H1 (cell line): Measurements from ENCODE around the gene SOST. TPM values are rescaled to one million over a fixed set of nuclear protein-coding genes. Genes with fewer than 3 reads are reported as not detected.

Experiments used
- CTCF ChIA-PET: fragments of 300-600 bp; sonication (Branson Sonifier 250); formaldehyde crosslinking; loops from one replicate; lab custom pipeline; 2021; ENCODE audit not compliant: partially characterized antibody; lab: Charles Lee
- POLR2A ChIA-PET: fragments of 300-600 bp; sonication (Branson Sonifier 250); formaldehyde crosslinking; loops from one replicate; lab custom pipeline; 2021; ENCODE audit warnings: inconsistent platforms; ENCODE audit not compliant: partially characterized antibody; lab: Charles Lee
- DNase-seq, 2 experiments: peaks; one replicate each; pipeline versions ENCODE4 v3.0.0 to v3.0.0-alpha.2; 2010 to 2022; ENCODE audit warnings: low spot score in 2 of 2, low read depth in 1 of 2, mixed read lengths in 1 of 2
- FAIRE-seq: peaks from 2 replicates; lab custom pipeline; 2011; peaks lifted over from hg19 to GRCh38; lab: Jason Lieb, UNC
- H2AFZ ChIP-seq: 2 replicates; pipeline ENCODE4 v1.8.1; 2012; ENCODE audit warnings: low read length, inconsistent platforms
- H2AK5ac ChIP-seq: 2 replicates; pipeline ENCODE4 v1.6.1; 2013; ENCODE audit warnings: low read depth, low read length
- H2BK120ac ChIP-seq: replicated peaks from 2 replicates; pipeline ENCODE3; 2013; ENCODE audit warnings: low read depth, low read length, inconsistent platforms
- H2BK12ac ChIP-seq: 2 replicates; pipeline ENCODE4 v1.6.1; 2013; ENCODE audit warnings: low read depth, low read length
- H2BK15ac ChIP-seq: 2 replicates; pipeline ENCODE4 v1.6.1; 2013; ENCODE audit warnings: low read length
- H2BK20ac ChIP-seq: 2 replicates; pipeline ENCODE4 v1.6.1; 2013; ENCODE audit warnings: low read length
- H2BK5ac ChIP-seq: 2 replicates; pipeline ENCODE4 v1.6.1; 2013; ENCODE audit warnings: low read depth, low read length
- H3K14ac ChIP-seq: 2 replicates; pipeline ENCODE4 v1.6.1; 2013; ENCODE audit warnings: inconsistent platforms; ENCODE audit not compliant: insufficient read length
- H3K18ac ChIP-seq: 2 replicates; pipeline ENCODE4 v1.6.1; 2013; ENCODE audit warnings: low read length; ENCODE audit errors: extremely low read depth
- H3K23ac ChIP-seq: 2 replicates; pipeline ENCODE4 v1.6.1; 2013; ENCODE audit warnings: inconsistent platforms; ENCODE audit not compliant: insufficient read length
- H3K23me2 ChIP-seq: 2 replicates; pipeline ENCODE4 v1.6.1; 2013; ENCODE audit warnings: low read depth, low read length
- H3K27ac ChIP-seq: 2 replicates; pipeline ENCODE4 v1.6.1; 2011; ENCODE audit warnings: low read depth, low read length, inconsistent platforms
- H3K27me3 ChIP-seq, 4 experiments: replicated peaks in 1 of 4; 1 replicate in 1 of 4; 2 replicates in 3 of 4; pipeline versions ENCODE4 v1.6.1 to v1.8.1; 2011 to 2013; ENCODE audit warnings: low read length in 3 of 4, mild to moderate bottlenecking in 3 of 4, inconsistent platforms in 2 of 4, mixed read lengths in 2 of 4, moderate library complexity in 1 of 4; ENCODE audit not compliant: control insufficient read depth in 3 of 4, insufficient read depth in 3 of 4; ENCODE audit errors: extremely low read depth in 1 of 4
- H3K36me3 ChIP-seq, 4 experiments: 2 replicates each; pipeline versions ENCODE4 v1.6.1 to v1.8.1; 2011 to 2013; ENCODE audit warnings: mild to moderate bottlenecking in 4 of 4, low read length in 3 of 4, moderate library complexity in 2 of 4, control low read depth in 1 of 4, inconsistent platforms in 1 of 4; ENCODE audit not compliant: insufficient read depth in 4 of 4, control insufficient read depth in 2 of 4
- H3K4ac ChIP-seq: replicated peaks from 2 replicates; pipeline ENCODE3; 2013; ENCODE audit warnings: low read length, low read depth, mixed read lengths, inconsistent platforms; ENCODE audit not compliant: insufficient read length
- H3K4me1 ChIP-seq, 4 experiments: replicated peaks in 1 of 4; 1 replicate in 1 of 4; 2 replicates in 3 of 4; pipeline versions ENCODE4 v1.6.1 to v1.8.1; 2011 to 2013; ENCODE audit warnings: low read length in 3 of 4, inconsistent platforms in 2 of 4, mixed read lengths in 1 of 4; ENCODE audit not compliant: insufficient read depth in 4 of 4, control insufficient read depth in 3 of 4
- H3K4me2 ChIP-seq, 2 experiments: 2 replicates each; pipeline versions ENCODE4 v1.6.1 to v1.8.1; 2011 to 2013; ENCODE audit warnings: low read depth in 2 of 2, low read length in 2 of 2, control low read depth in 1 of 2, inconsistent platforms in 1 of 2, mild to moderate bottlenecking in 1 of 2; ENCODE audit not compliant: insufficient read depth in 1 of 2
- H3K4me3 ChIP-seq, 4 experiments: fragments of 200-600, 300-600 bp in 1 of 4; sonication (generic), shearing (Covaris generic), sonication (Bioruptor Twin) in 1 of 4; 2 replicates each; pipeline versions ENCODE4 v1.5.1 to v1.8.1; 2011 to 2016; ENCODE audit warnings: low read length in 4 of 4, low read depth in 3 of 4, control low read depth in 2 of 4, inconsistent platforms in 2 of 4, mild to moderate bottlenecking in 2 of 4, mixed read lengths in 1 of 4, moderate library complexity in 1 of 4; ENCODE audit not compliant: insufficient read depth in 2 of 4; ENCODE audit errors: extremely low read depth in 1 of 4
- H3K56ac ChIP-seq: replicated peaks from 2 replicates; pipeline ENCODE3; 2013; ENCODE audit warnings: low read depth, mild to moderate bottlenecking, mixed read lengths, low read length, inconsistent platforms; ENCODE audit not compliant: insufficient read length
- H3K79me1 ChIP-seq: 2 replicates; pipeline ENCODE4 v1.6.1; 2013; ENCODE audit warnings: low read depth, low read length, control low read depth
- H3K79me2 ChIP-seq, 2 experiments: 2 replicates each; pipeline versions ENCODE4 v1.6.1 to v1.8.1; 2012 to 2013; ENCODE audit warnings: low read length in 2 of 2, mild to moderate bottlenecking in 2 of 2, inconsistent platforms in 1 of 2; ENCODE audit not compliant: insufficient read depth in 2 of 2, control insufficient read depth in 1 of 2
- H3K9ac ChIP-seq, 4 experiments: replicated peaks in 1 of 4; 1 replicate in 1 of 4; 2 replicates in 3 of 4; pipeline versions ENCODE4 v1.6.1 to v1.8.1; 2011 to 2013; ENCODE audit warnings: low read depth in 3 of 4, low read length in 3 of 4, control low read depth in 2 of 4, mild to moderate bottlenecking in 2 of 4, moderate library complexity in 2 of 4, inconsistent platforms in 1 of 4; ENCODE audit errors: extremely low read depth in 1 of 4
- H3K9me3 ChIP-seq, 2 experiments: 2 replicates each; pipeline versions ENCODE4 v1.6.1 to v1.8.1; 2012 to 2013; ENCODE audit warnings: mild to moderate bottlenecking in 2 of 2, moderate library complexity in 2 of 2, control low read depth in 1 of 2, inconsistent platforms in 1 of 2, low read depth in 1 of 2, low read length in 1 of 2, mixed read lengths in 1 of 2; ENCODE audit not compliant: insufficient read depth in 2 of 2
- H4K20me1 ChIP-seq, 2 experiments: replicated peaks in 1 of 2; 2 replicates each; pipeline versions ENCODE3 to v1.8.1; 2011 to 2013; ENCODE audit warnings: inconsistent platforms in 2 of 2, low read length in 2 of 2, mild to moderate bottlenecking in 1 of 2; ENCODE audit not compliant: insufficient read depth in 2 of 2, control insufficient read depth in 1 of 2
- H4K5ac ChIP-seq: 2 replicates; pipeline ENCODE4 v1.6.1; 2013; ENCODE audit warnings: low read length, low read depth, mixed read lengths, inconsistent platforms; ENCODE audit not compliant: insufficient read length
- H4K8ac ChIP-seq: 2 replicates; pipeline ENCODE4 v1.8.0; 2013; ENCODE audit warnings: mild to moderate bottlenecking, moderate library complexity, low read length, inconsistent platforms; ENCODE audit not compliant: insufficient read depth; ENCODE audit errors: extremely low read depth
- H4K91ac ChIP-seq: replicated peaks from 2 replicates; pipeline ENCODE3; 2013; ENCODE audit warnings: low read length, mixed read lengths, inconsistent platforms; ENCODE audit not compliant: insufficient read length
- ATF2 ChIP-seq: IDR thresholded peaks from 2 replicates; pipeline ENCODE4 v1.6.1; 2012; ENCODE audit warnings: low read length, inconsistent platforms
- HDAC2 ChIP-seq, 2 experiments: fragments of 300-600 bp in 1 of 2; sonication (generic) in 1 of 2; IDR thresholded peaks; 2 replicates each; pipeline ENCODE4 v1.6.1; 2011 to 2012; ENCODE audit warnings: low read depth in 2 of 2, low read length in 2 of 2, mild to moderate bottlenecking in 2 of 2, moderate library complexity in 2 of 2, borderline replicate concordance in 1 of 2, inconsistent platforms in 1 of 2
- KDM1A ChIP-seq: fragments of 200-600, 300-600 bp; sonication (generic); IDR thresholded peaks from 2 replicates; pipeline ENCODE4 v1.7.1; 2016; ENCODE audit warnings: mild to moderate bottlenecking, low read length, borderline replicate concordance
- PHF8 ChIP-seq: fragments of 200-600 bp; sonication (generic); conservative IDR thresholded peaks from 2 replicates; pipeline ENCODE4 v1.7.1; 2012; ENCODE audit warnings: low read depth, mild to moderate bottlenecking, inconsistent platforms, low read length, moderate library complexity
- SAP30 ChIP-seq: fragments of 300-600 bp; sonication (generic); IDR thresholded peaks from 2 replicates; pipeline ENCODE4 v1.7.1; 2012; ENCODE audit warnings: low read length, moderate library complexity, mild to moderate bottlenecking, inconsistent platforms; ENCODE audit not compliant: insufficient read depth, insufficient replicate concordance
- SIN3A ChIP-seq, 2 experiments: IDR thresholded peaks in 1 of 2; conservative IDR thresholded peaks in 1 of 2; 2 replicates each; pipeline ENCODE4 v1.6.1; 2011 to 2012; ENCODE audit warnings: low read length in 2 of 2, improper control_type of control experiment in 1 of 2, low read depth in 1 of 2, mild to moderate bottlenecking in 1 of 2
- TBP ChIP-seq: IDR thresholded peaks from 2 replicates; pipeline ENCODE4 v1.6.1; 2011; ENCODE audit warnings: low read depth, low read length, improper control_type of control experiment
- WGBS, 2 experiments: shearing (Covaris generic) in 1 of 2; methylation state at CpG; one replicate each; pipeline versions ENCODE4 v1.1.6 to v1.1.7; 2013 to 2015; ENCODE audit warnings: low lambda C conversion rate in 2 of 2, mixed read lengths in 2 of 2, inconsistent platforms in 1 of 2, low coverage in 1 of 2, missing lambda C conversion rate in 1 of 2; ENCODE audit not compliant: insufficient replicate concordance in 2 of 2, insufficient coverage in 1 of 2, insufficient read length in 1 of 2; ENCODE audit errors: extremely low coverage in 1 of 2, missing lambda C conversion rate in 1 of 2; 5-methylcytosine and 5-hydroxymethylcytosine counted together
- polyA plus RNA-seq, 7 experiments: library from polyadenylated mRNA; depleted of rRNA in 3 of 7; stranded (reverse) in 5 of 7; unstranded in 2 of 7; fragments of >200 nt in 5 of 7; fragments of 200-250 nt in 2 of 7; gene quantifications; 1 replicate in 5 of 7; 2 replicates in 1 of 7; 4 replicates in 1 of 7; pipeline versions ENCODE4 v1.2.1 to v1.2.3, GENCODE V29; 2011 to 2013; ENCODE audit warnings: missing spikeins in 2 of 7, mixed read lengths in 2 of 7
- total RNA-seq: library from RNA; stranded (reverse); fragmentation: NEBNext Ultra II Directional; extraction: Animal tissue kit (Norgen Biotek cat#: 25700); gene quantifications from 2 replicates; pipeline ENCODE4 v1.2.1, GENCODE V29; 2021

SOST gene
- total and polyA plus RNA-seq, 2 of the 8 experiments (the other 6 are each of a cell fraction or from before 2014, with no cell fraction given), result 0.08 TPM; not detected in 1

GRCh38 chr17:43778337-43779144 is 19.9 kb upstream of the SOST start, which contains the start of gene DUSP3:
TSS of gene DUSP3 (minus strand) at chr17:43778977. CDS start at chr17:43778924, 53 bp downstream.
- Histone ChIP-seq H2BK15ac (no peak within 1 kb of the TSS; the same call in 1 of the 2 replicates), H3K4me1 (peaks cover 0 to 6% (median 4%) of the 10 kb centered on the region in 4 experiments; a peak in 5 of 7 replicates), H3K4ac (no peak within 1 kb of the TSS), H3K4me3 (peak within 1 kb of the TSS; percentile 56 to 97 (median 80)), H4K8ac (peak within 1 kb of the TSS; percentile 90; the same call in 1 of the 2 replicates), H2BK12ac (peak within 1 kb of the TSS; percentile 60; the same call in 1 of the 2 replicates), H3K27ac (peak within 1 kb of the TSS; percentile 93), H3K23ac (no peak within 1 kb of the TSS), H2AK5ac (no peak within 1 kb of the TSS), H3K56ac (peak within 1 kb of the TSS; percentile 94), H3K18ac (peak within 1 kb of the TSS; percentile 98), H3K27me3 (peaks cover 0 to 7% (median 6%) of the 10 kb centered on the region in 4 experiments; a peak in 6 of 7 replicates), H3K36me3 (peaks cover 0 to 8% (median 6%) of the 10 kb centered on the region in 4 experiments; a peak in 5 of 8 replicates), H3K4me2 (peak within 1 kb of the TSS; percentile 63 to 64), H2BK120ac (no peak within 1 kb of the TSS), H4K91ac (peak within 1 kb of the TSS; percentile 98), H2BK20ac (no peak within 1 kb of the TSS), H4K20me1 (peaks cover 2 to 4% of the 10 kb centered on the region in 2 experiments), H3K14ac (no peak within 1 kb of the TSS), H3K79me1 (peaks cover 3% of the 10 kb centered on the region; the same call in 1 of the 2 replicates), H3K9me3 (no peaks in the 10 kb centered on the region), H3K9ac (peak within 1 kb of the TSS; percentile 63 to 97 (median 92)), H2AFZ (peak within 1 kb of the TSS; percentile 81; the same call in 1 of the 2 replicates), H4K5ac (peak within 1 kb of the TSS; percentile 97), H3K79me2 (peaks cover 0 to 5% of the 10 kb centered on the region in 2 experiments; a peak in 2 of 4 replicates), H2BK5ac (peak within 1 kb of the TSS; percentile 97), H3K23me2 (no peaks in the 10 kb centered on the region)
- no peak for FAIRE-seq
- WGBS, 2 experiments, result 2% methylated on average over 85 of the region's 100 CpGs; no CpG with 5 or more reads in 1 of the 2 experiments
- peak; percentile 75 to 95 for DNase-seq
- ChIA-PET CTCF (interaction anchor here (0.9 to 1.6 kb wide), 2 partner anchors 12 to 131 kb away, joined by 3 to 6 read pairs; no protein-coding TSS in a partner anchor), POLR2A (interaction anchor here (0.7 to 1.6 kb wide), 8 partner anchors 9 to 209 kb away, joined by 3 to 4 read pairs (median 3); no protein-coding TSS in a partner anchor)
- TF ChIP-seq ATF2 (peak; percentile 94), HDAC2 (IDR thresholded peaks at IDR 0.05; ENCODE audit: borderline replicate concordance in 1 of 2, low read depth in 2 of 2, low read length in 2 of 2) (0 out of 4 replicates have a peak, but pooled peaks of 1 of the 2 experiments have one; percentile 12), TBP (peak; percentile 37), SIN3A (conservative IDR thresholded peaks at IDR 0.05 in 1 of 2, IDR thresholded peaks at IDR 0.05 in 1 of 2; ENCODE audit: low read depth in 1 of 2, low read length in 2 of 2) (peak; percentile 73 to 93; a peak in 3 of 4 replicates), PHF8 (peak; percentile 92), SAP30 (no peak), KDM1A (no peak)
